ENCODE measurements around the gene LRCOL1.

DNA sequence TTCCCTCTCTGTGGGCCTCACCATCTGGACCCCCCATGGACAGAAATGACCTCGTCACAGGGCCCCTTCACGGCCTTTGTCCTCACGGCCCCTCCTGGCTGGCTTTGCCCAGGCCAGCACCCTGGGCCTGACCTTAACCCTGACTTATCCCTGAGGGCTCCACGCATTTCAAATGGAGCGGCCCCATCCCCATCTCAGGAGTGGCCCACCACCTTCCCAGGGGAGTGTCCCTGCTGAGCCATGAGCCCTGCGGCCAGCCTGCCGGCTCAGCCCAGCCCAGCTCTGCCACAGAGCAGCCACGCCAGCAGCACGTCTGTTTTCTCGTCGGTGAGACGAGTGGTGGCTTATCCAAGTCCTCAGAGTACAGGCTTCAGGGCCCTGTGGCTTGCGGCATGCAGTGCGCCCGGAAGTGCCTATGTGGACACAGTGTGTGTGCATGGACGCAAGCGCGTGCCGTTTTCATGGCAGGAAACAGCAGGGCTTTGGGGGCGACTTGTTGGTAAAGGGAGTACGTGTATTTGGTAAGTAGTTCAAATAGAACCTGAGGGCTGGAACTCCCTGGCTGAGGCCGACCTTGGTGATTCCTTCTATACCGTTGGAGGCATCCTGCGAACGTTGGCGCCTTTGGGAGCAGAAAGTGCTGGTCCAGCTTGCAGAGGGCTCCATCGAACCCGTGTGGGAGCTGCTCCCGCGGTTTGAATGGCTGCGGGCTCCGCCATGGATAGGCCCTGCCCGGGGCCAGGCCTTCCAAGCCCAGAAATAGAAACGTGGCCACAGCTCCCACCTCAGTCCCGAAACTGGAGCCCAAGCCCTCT, 52.1 kb downstream of the LRCOL1 start:
- TF ChIP-seq, protein P1, sequence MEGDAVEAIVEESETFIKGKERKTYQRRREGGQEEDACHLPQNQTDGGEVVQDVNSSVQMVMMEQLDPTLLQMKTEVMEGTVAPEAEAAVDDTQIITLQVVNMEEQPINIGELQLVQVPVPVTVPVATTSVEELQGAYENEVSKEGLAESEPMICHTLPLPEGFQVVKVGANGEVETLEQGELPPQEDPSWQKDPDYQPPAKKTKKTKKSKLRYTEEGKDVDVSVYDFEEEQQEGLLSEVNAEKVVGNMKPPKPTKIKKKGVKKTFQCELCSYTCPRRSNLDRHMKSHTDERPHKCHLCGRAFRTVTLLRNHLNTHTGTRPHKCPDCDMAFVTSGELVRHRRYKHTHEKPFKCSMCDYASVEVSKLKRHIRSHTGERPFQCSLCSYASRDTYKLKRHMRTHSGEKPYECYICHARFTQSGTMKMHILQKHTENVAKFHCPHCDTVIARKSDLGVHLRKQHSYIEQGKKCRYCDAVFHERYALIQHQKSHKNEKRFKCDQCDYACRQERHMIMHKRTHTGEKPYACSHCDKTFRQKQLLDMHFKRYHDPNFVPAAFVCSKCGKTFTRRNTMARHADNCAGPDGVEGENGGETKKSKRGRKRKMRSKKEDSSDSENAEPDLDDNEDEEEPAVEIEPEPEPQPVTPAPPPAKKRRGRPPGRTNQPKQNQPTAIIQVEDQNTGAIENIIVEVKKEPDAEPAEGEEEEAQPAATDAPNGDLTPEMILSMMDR (IDR thresholded peaks at IDR 0.05) = no peak
- TF ChIP-seq POLR2A (IDR thresholded peaks at IDR 0.05) = no peak
